ENCODE results near the gene GMDS.

GRCh38 chr6:1604158-1605003 lies 641.0 kb downstream of the GMDS start:
- TF ChIP-seq JUNB (IDR thresholded peaks at IDR 0.05; ENCODE audit: unreplicated experiment) (no peak), CTCF (conservative IDR thresholded peaks at IDR 0.05; ENCODE audit: low read depth in 2 of 2) (peak; percentile 65 to 86), POLR2AphosphoS5 (IDR thresholded peaks at IDR 0.05; ENCODE audit: low read depth) (no peak), REST (IDR thresholded peaks at IDR 0.05; ENCODE audit: unreplicated experiment) (no peak)
